ENCODE measurements around the gene F12. TPM values are rescaled to one million over a fixed set of nuclear protein-coding genes. Genes with fewer than 3 reads are reported as not detected.
A peak's percentile ranks its signal among the peaks of the same experiment; 100 is the strongest.

Gene F12
- not detected for total RNA-seq
- polyA plus RNA-seq: 1 to 10 TPM; 2.0 to 2.4 TPM

GRCh38 chr5:177409043-177409801 lies at the start of gene F12:
F12 (minus strand) TSS chr5:177409564; CDS start chr5:177409527, 37 bp downstream.
- no peaks in the 10 kb centered on the region for H3K27me3 Mint-ChIP-seq
- peaks cover 36% of the 10 kb centered on the region for H3K4me1 ChIP-seq (ENCODE audit: insufficient read depth, low read length)
- H3K27ac Mint-ChIP-seq: peak within 1 kb of the TSS in 3 of 7 donors; percentile 24 to 53 (median 37)
- no peaks in the 10 kb centered on the region for H3K36me3 ChIP-seq (ENCODE audit: insufficient read depth, low read length)
- H3K4me3 Mint-ChIP-seq: no peak within 1 kb of the TSS
- no peaks in the 10 kb centered on the region for H3K27me3 ChIP-seq (ENCODE audit: insufficient read depth, low read length)
- H3K9me3 Mint-ChIP-seq: no peaks in the 10 kb centered on the region
- H3K4me1 Mint-ChIP-seq: peaks cover 14 to 47% (median 25%) of the 10 kb centered on the region in 4 donors
- no peaks in the 10 kb centered on the region for H3K36me3 Mint-ChIP-seq
- ChIA-PET POLR2A (ENCODE audit: partially characterized antibody) (interaction anchor here (0.8 to 9.4 kb wide), 7 partner anchors 18 to 46 kb away, joined by 3 to 141 read pairs (median 10); partner anchors contain the start of genes GRK6 and PRR7), CTCF (ENCODE audit: partially characterized antibody) (interaction anchor here (0.7 to 16.6 kb wide), 7 partner anchors 18 to 100 kb away, joined by 3 to 821 read pairs (median 4); partner anchors contain the start of genes GRK6 and PRR7)
- no peak for DNase-seq
- intact Hi-C loops (cut with micrococcal nuclease): no loop called here
- no peak within 1 kb of the TSS for H3K4me3 ChIP-seq (ENCODE audit: low read length in 2 of 2)
- no peak within 1 kb of the TSS for H3K27ac ChIP-seq (ENCODE audit: low read depth, low read length)
- no peaks in the 10 kb centered on the region for H3K9me3 ChIP-seq (ENCODE audit: control insufficient read depth in 1 of 2, low read length in 2 of 2)

- Histone ChIP-seq H3K27ac (ENCODE audit: low read depth, low read length) (no peak overlapping the region), H3K4me1 (ENCODE audit: insufficient read depth, low read length) (peaks cover 17% of the 10 kb centered on the region), H3K9me3 (ENCODE audit: control insufficient read depth in 1 of 2, low read length in 2 of 2) (no peaks in the 10 kb centered on the region), H3K36me3 (ENCODE audit: insufficient read depth, low read length) (no peaks in the 10 kb centered on the region), H3K4me3 (ENCODE audit: low read length in 2 of 2) (no peak overlapping the region), H3K27me3 (ENCODE audit: insufficient read depth, low read length) (no peaks in the 10 kb centered on the region)
- intact Hi-C loops (cut with micrococcal nuclease): loop anchor here (5.0 kb wide), 1 partner anchor 327 kb away; the partner anchor contains the start of gene NSD1
- Mint-ChIP-seq H3K27me3 (peaks cover 1 to 2% of the 10 kb centered on the region in 2 donors), H3K27ac (peak overlapping the region in 1 of 7 donors; percentile 35), H3K36me3 (peaks cover 0 to 5% of the 10 kb centered on the region in 2 donors), H3K9me3 (no peaks in the 10 kb centered on the region), H3K4me3 (no peak overlapping the region), H3K4me1 (peaks cover 6 to 25% (median 15%) of the 10 kb centered on the region in 4 donors)
- CTCF ChIA-PET (ENCODE audit: partially characterized antibody): interaction anchor here (1.2 to 26.1 kb wide), 3 partner anchors 42 to 69 kb away, joined by 4 to 821 read pairs (median 271); partner anchors contain the start of genes F12 and PFN3
- DNase-seq: no peak
- POLR2A ChIA-PET (ENCODE audit: partially characterized antibody): interaction anchor here (1.7 kb wide), 1 partner anchor 29 kb away, joined by 4 read pairs; no protein-coding TSS in a partner anchor
These were observed 49.6 kb upstream of the F12 start for GRCh38 chr5:177458912-177459350.

GRCh38 chr5:177457852-177458681 lies 48.7 kb upstream of the F12 start:
- POLR2A ChIA-PET (ENCODE audit: partially characterized antibody): interaction anchor here (0.7 to 18.7 kb wide), 5 partner anchors 26 to 69 kb away, joined by 4 to 555 read pairs (median 4); partner anchors contain the start of genes GRK6 and PFN3
- Mint-ChIP-seq H3K27ac (peak overlapping the region in 1 of 7 donors; percentile 97), H3K27me3 (peaks cover 1 to 2% of the 10 kb centered on the region in 2 donors), H3K36me3 (peaks cover 0 to 7% of the 10 kb centered on the region in 2 donors), H3K9me3 (no peaks in the 10 kb centered on the region), H3K4me1 (peaks cover 7 to 31% (median 19%) of the 10 kb centered on the region in 4 donors), H3K4me3 (no peak overlapping the region)
- Histone ChIP-seq H3K36me3 (ENCODE audit: insufficient read depth, low read length) (no peaks in the 10 kb centered on the region), H3K27ac (ENCODE audit: low read depth, low read length) (no peak overlapping the region), H3K4me1 (ENCODE audit: insufficient read depth, low read length) (peaks cover 20% of the 10 kb centered on the region), H3K9me3 (ENCODE audit: control insufficient read depth in 1 of 2, low read length in 2 of 2) (no peaks in the 10 kb centered on the region), H3K27me3 (ENCODE audit: insufficient read depth, low read length) (no peaks in the 10 kb centered on the region), H3K4me3 (ENCODE audit: low read length in 2 of 2) (no peak overlapping the region)
- intact Hi-C loops (cut with micrococcal nuclease): loop anchor here (5.0 kb wide), 1 partner anchor 326 kb away; the partner anchor contains the start of gene NSD1
- DNase-seq: no peak
- CTCF ChIA-PET (ENCODE audit: partially characterized antibody): interaction anchor here (1.0 to 26.1 kb wide), 8 partner anchors 14 to 142 kb away, joined by 3 to 821 read pairs (median 6); partner anchors contain the start of genes F12, MXD3, PDLIM7 and PFN3

- DNase-seq: peak in 4 of 5 donors; percentile 47 to 75 (median 57)
- Mint-ChIP-seq H3K9me3 (peaks cover 0 to 2% (median 0%) of the 10 kb centered on the region in 8 donors), H3K4me1 (peaks cover 8 to 31% (median 19%) of the 10 kb centered on the region in 4 donors), H3K36me3 (peaks cover 0 to 7% of the 10 kb centered on the region in 2 donors), H3K27me3 (peaks cover 0 to 2% of the 10 kb centered on the region in 2 donors), H3K27ac (peak overlapping the region in 6 of 7 donors; percentile 27 to 97 (median 68)), H3K4me3 (peak overlapping the region in 3 of 8 donors; percentile 50 to 83 (median 52))
- POLR2A ChIA-PET (ENCODE audit: partially characterized antibody): interaction anchor here (0.6 to 18.7 kb wide), 10 partner anchors 12 to 143 kb away, joined by 3 to 555 read pairs (median 8); partner anchors contain the start of genes GRK6, PDLIM7, PFN3 and PRR7
- H3K27me3 ChIP-seq (ENCODE audit: insufficient read depth, low read length): no peaks in the 10 kb centered on the region
- H3K36me3 ChIP-seq (ENCODE audit: insufficient read depth, low read length): no peaks in the 10 kb centered on the region
- H3K4me3 ChIP-seq (ENCODE audit: low read length in 2 of 2): no peak overlapping the region
- no peaks in the 10 kb centered on the region for H3K9me3 ChIP-seq (ENCODE audit: control insufficient read depth in 1 of 2, low read length in 2 of 2)
- peaks cover 20% of the 10 kb centered on the region for H3K4me1 ChIP-seq (ENCODE audit: insufficient read depth, low read length)
- CTCF ChIA-PET (ENCODE audit: partially characterized antibody): interaction anchor here (0.7 to 26.1 kb wide), 18 partner anchors 9 to 609 kb away, joined by 3 to 821 read pairs (median 3); partner anchors contain the start of genes DDX41, F12, MXD3 and PDLIM7
- intact Hi-C loops (cut with micrococcal nuclease): loop anchor here (1.0 to 5.0 kb wide), 3 partner anchors 67 to 325 kb away; partner anchors contain the start of gene NSD1
- H3K27ac ChIP-seq (ENCODE audit: low read depth, low read length): no peak overlapping the region
These were observed 47.9 kb upstream of the F12 start for GRCh38 chr5:177456976-177457851.

- Mint-ChIP-seq H3K9me3 (peaks cover 0 to 2% (median 0%) of the 10 kb centered on the region in 8 donors), H3K27ac (peak overlapping the region in 6 of 7 donors; percentile 50 to 97 (median 94)), H3K4me3 (peak overlapping the region in 6 of 8 donors; percentile 81 to 96 (median 88)), H3K27me3 (peaks cover 0 to 2% of the 10 kb centered on the region in 2 donors), H3K36me3 (peaks cover 0 to 7% of the 10 kb centered on the region in 2 donors), H3K4me1 (peaks cover 11 to 36% (median 22%) of the 10 kb centered on the region in 4 donors)
- Histone ChIP-seq H3K4me1 (ENCODE audit: insufficient read depth, low read length) (peaks cover 16% of the 10 kb centered on the region), H3K36me3 (ENCODE audit: insufficient read depth, low read length) (no peaks in the 10 kb centered on the region), H3K27ac (ENCODE audit: low read depth, low read length) (no peak overlapping the region), H3K27me3 (ENCODE audit: insufficient read depth, low read length) (no peaks in the 10 kb centered on the region), H3K9me3 (ENCODE audit: control insufficient read depth in 1 of 2, low read length in 2 of 2) (no peaks in the 10 kb centered on the region), H3K4me3 (ENCODE audit: low read length in 2 of 2) (peak overlapping the region in 1 of 2 donors; percentile 77)
- CTCF ChIA-PET (ENCODE audit: partially characterized antibody): interaction anchor here (0.7 to 26.1 kb wide), 16 partner anchors 10 to 610 kb away, joined by 3 to 821 read pairs (median 3); partner anchors contain the start of genes F12, MXD3, PDLIM7 and PFN3
- DNase-seq: no peak
- POLR2A ChIA-PET (ENCODE audit: partially characterized antibody): interaction anchor here (0.6 to 18.7 kb wide), 8 partner anchors 11 to 143 kb away, joined by 3 to 555 read pairs (median 16); partner anchors contain the start of genes PDLIM7, PFN3 and PRR7
- intact Hi-C loops (cut with micrococcal nuclease): loop anchor here (1.0 to 5.0 kb wide), 3 partner anchors 66 to 324 kb away; partner anchors contain the start of gene NSD1
These were observed 47.2 kb upstream of the F12 start for GRCh38 chr5:177456591-177456964.

Measured in CD4-positive, alpha-beta memory T cell (primary cell).